Body of pancreas (tissue), 4 donors: ENCODE measurements around the gene RFTN1.

Experiments used
- CTCF ChIP-seq, 7 experiments: fragments of 450-650 bp in 4 of 7; fragments of 200-600 bp in 3 of 7; sonication (generic) in 3 of 7; IDR thresholded peaks; one replicate each; pipeline ENCODE4 v1.5.1; 2016 to 2019; ENCODE audit warnings: antibody characterized with exemption in 7 of 7
- POLR2A ChIP-seq, 3 donors: fragments of 450-650 bp; IDR thresholded peaks; one replicate each; pipeline ENCODE4 v1.6.1; 2016; ENCODE audit warnings: antibody characterized with exemption in 3 of 3, mild to moderate bottlenecking in 2 of 3

DNA sequence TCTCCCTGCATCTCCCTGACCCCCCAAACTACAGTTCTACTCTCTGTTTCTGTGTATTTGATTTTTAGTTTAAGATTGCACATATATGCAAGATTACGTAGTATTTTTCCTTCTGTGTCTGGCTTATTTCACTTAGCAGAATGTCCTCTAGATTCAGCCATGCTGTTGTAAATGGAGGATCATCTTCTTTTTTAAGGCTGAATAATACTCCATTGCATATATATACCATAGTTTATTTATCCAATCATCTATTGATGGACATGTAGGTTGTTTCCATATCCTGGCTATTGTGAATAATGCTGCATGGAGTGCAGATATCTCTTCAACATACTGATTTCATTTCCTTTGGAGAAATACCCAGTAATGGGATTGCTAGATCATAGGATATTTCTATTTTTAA lies 70.8 kb downstream of the RFTN1 start:
- no peak for TF ChIP-seq CTCF (IDR thresholded peaks at IDR 0.05)
- no peak for TF ChIP-seq POLR2A (IDR thresholded peaks at IDR 0.05)
